Measurements from ENCODE around the gene MYO7B. TPM values are rescaled to one million over a fixed set of nuclear protein-coding genes. Genes with fewer than 3 reads are reported as not detected.

The MYO7B gene
- total RNA-seq, 1 donor from 2014 or later, result 0.07 TPM

DNA sequence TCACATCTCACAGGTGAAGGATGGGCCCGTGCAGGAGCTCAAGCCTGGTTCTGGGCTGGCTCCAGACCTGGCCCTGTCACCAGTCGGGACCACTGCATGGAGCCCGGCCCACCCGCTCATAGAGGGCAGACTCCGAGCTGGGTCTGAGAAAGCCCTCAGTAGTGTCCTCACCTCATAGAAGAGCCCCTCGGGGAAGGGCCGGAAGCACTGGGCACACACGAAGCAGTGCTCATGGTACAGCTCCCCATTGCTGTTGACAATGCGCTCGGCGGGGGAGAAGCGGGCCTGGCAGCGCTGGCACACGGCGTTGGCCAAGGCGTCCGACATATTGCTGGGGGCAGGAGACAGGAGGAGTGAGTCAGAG lies 121.7 kb downstream of the MYO7B start:
- Mint-ChIP-seq H3K4me3 (ENCODE audit: low read depth) (no peak overlapping the region), H3K36me3 (ENCODE audit: low read depth) (no peaks in the 10 kb centered on the region), H3K27ac (no peak overlapping the region), H3K4me1 (ENCODE audit: low read depth) (peaks cover 3% of the 10 kb centered on the region), H3K27me3 (ENCODE audit: low read depth) (peaks cover 12% of the 10 kb centered on the region), H3K9me3 (no peaks in the 10 kb centered on the region)
- DNase-seq (ENCODE audit: low spot score), result no peak
- intact Hi-C loops (cut with micrococcal nuclease), result no loop called here

DNA sequence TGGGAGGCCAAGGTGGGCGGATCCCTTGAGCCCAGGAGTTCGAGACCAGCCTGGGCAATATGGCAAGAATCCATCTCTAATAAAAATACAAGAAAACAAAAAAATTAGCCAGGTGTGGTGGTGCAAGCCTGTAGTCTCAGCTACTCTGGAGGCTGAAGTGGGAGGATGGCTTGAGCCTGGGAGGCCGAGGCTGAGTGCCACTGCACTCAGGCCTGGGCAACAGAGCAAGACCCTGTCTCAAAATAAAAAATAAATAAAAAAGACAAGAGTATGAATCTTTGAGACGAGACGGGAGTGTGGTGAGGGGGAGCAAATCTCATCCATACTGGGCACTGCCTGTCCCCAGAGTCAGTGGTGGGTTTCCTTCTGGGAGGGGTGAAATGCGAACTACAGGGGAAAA lies 122.7 kb downstream of the MYO7B start:
- no peaks in the 10 kb centered on the region for H3K36me3 Mint-ChIP-seq (ENCODE audit: low read depth)
- peaks cover 18% of the 10 kb centered on the region for H3K27me3 Mint-ChIP-seq (ENCODE audit: low read depth)
- intact Hi-C loops (cut with micrococcal nuclease), result no loop called here
- DNase-seq (ENCODE audit: low spot score), result no peak
- no peak overlapping the region for H3K27ac Mint-ChIP-seq
- H3K4me3 Mint-ChIP-seq (ENCODE audit: low read depth), result no peak overlapping the region
- H3K9me3 Mint-ChIP-seq, result no peaks in the 10 kb centered on the region
- H3K4me1 Mint-ChIP-seq (ENCODE audit: low read depth), result peaks cover 3% of the 10 kb centered on the region

GRCh38 chr2:127658641-127659407 lies 123.3 kb downstream of the MYO7B start:
- no peak for DNase-seq (ENCODE audit: low spot score)
- no peak overlapping the region for H3K27ac Mint-ChIP-seq
- H3K27me3 Mint-ChIP-seq (ENCODE audit: low read depth), result peaks cover 25% of the 10 kb centered on the region
- H3K4me3 Mint-ChIP-seq (ENCODE audit: low read depth), result no peak overlapping the region
- intact Hi-C loops (cut with micrococcal nuclease), result no loop called here
- H3K4me1 Mint-ChIP-seq (ENCODE audit: low read depth), result peaks cover 3% of the 10 kb centered on the region
- H3K36me3 Mint-ChIP-seq (ENCODE audit: low read depth), result no peaks in the 10 kb centered on the region
- H3K9me3 Mint-ChIP-seq, result no peaks in the 10 kb centered on the region

DNA sequence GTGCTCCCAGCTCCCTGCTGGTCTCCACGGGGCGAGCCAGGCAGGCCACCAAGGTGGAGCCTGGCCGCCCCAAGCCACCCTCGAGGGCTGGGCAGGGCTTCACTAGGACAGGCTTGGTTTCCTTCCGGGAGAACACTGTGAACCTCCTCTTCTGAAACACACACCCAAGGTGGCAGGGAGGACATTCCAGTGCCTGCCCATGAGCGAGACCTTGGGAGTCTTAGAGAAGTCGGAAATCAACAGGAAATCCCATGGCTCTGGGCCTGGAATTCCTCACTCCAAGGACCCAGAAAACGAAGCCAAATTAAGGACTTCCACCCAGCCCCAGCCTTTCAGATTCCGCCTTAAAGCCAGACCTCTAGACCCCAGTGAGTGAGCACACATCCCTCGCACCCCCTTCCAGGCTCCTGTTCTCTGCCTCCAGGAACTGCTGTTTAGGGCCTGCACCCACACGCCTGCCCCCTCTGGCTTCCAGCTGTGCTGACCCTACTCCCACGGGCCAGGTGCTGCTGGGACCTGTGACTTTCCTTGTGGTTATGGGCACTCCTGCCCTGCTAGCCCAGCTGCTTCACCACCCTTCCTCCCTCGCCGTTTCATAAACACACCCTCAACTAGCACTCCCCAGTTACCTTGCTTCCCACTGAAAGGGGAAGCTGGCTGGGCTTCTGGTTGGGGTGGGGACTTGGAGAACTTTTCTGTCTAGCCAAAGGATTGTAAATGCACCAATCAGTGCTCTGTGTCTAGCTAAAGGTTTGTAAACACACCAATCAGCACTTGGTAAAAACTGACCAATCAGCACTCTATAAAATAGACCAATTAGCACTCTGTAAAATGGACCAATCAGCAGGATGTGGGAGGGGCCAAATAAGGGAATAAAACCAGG lies 124.2 kb downstream of the MYO7B start:
- peaks cover 3% of the 10 kb centered on the region for H3K4me1 Mint-ChIP-seq (ENCODE audit: low read depth)
- no peaks in the 10 kb centered on the region for H3K9me3 Mint-ChIP-seq
- no peaks in the 10 kb centered on the region for H3K36me3 Mint-ChIP-seq (ENCODE audit: low read depth)
- H3K4me3 Mint-ChIP-seq (ENCODE audit: low read depth), result no peak overlapping the region
- no peak for DNase-seq (ENCODE audit: low spot score)
- intact Hi-C loops (cut with micrococcal nuclease), result no loop called here
- peaks cover 29% of the 10 kb centered on the region for H3K27me3 Mint-ChIP-seq (ENCODE audit: low read depth)
- H3K27ac Mint-ChIP-seq, result no peak overlapping the region

- intact Hi-C loops (cut with micrococcal nuclease), result no loop called here
- Mint-ChIP-seq H3K9me3 (no peaks in the 10 kb centered on the region), H3K36me3 (ENCODE audit: low read depth) (no peaks in the 10 kb centered on the region), H3K4me1 (ENCODE audit: low read depth) (peaks cover 3% of the 10 kb centered on the region), H3K27ac (no peak overlapping the region), H3K4me3 (ENCODE audit: low read depth) (no peak overlapping the region), H3K27me3 (ENCODE audit: low read depth) (peaks cover 35% of the 10 kb centered on the region)
- no peak for DNase-seq (ENCODE audit: low spot score)
Measured at GRCh38 chr2:127660291-127660578, 124.8 kb downstream of the MYO7B start.

DNA sequence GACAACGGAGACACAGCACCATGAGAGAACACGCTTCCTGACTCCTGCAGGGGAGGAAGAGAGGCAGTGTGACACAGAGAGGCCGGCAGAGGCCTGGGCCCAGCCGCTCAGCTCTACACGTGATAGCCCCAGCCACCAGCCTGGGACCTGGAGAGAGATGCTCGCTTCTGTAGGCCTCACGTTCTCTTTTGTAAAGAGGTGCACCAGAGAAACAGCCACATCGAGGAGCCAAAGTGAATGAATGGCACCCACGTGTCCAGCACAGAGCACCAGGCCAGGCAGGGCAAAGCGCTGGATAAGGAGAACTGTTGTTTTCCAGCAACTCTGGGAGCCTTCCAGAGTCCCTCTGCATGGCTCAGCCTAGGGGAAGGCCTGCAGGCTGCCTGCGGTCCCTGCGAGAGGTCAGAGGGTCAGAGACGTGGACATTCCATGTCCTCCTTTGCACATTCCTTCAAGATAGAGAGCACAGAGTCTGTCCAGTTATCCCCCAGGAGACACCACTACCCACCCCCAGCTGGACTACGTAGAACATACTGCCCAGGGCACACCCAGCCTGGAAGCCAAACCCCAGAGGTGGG lies 125.7 kb downstream of the MYO7B start:
- intact Hi-C loops (cut with micrococcal nuclease), result no loop called here
- Mint-ChIP-seq H3K36me3 (ENCODE audit: low read depth) (no peaks in the 10 kb centered on the region), H3K4me1 (ENCODE audit: low read depth) (peaks cover 3% of the 10 kb centered on the region), H3K27ac (no peak overlapping the region), H3K9me3 (no peaks in the 10 kb centered on the region), H3K4me3 (ENCODE audit: low read depth) (no peak overlapping the region), H3K27me3 (ENCODE audit: low read depth) (peaks cover 44% of the 10 kb centered on the region)
- DNase-seq (ENCODE audit: low spot score), result no peak

DNA sequence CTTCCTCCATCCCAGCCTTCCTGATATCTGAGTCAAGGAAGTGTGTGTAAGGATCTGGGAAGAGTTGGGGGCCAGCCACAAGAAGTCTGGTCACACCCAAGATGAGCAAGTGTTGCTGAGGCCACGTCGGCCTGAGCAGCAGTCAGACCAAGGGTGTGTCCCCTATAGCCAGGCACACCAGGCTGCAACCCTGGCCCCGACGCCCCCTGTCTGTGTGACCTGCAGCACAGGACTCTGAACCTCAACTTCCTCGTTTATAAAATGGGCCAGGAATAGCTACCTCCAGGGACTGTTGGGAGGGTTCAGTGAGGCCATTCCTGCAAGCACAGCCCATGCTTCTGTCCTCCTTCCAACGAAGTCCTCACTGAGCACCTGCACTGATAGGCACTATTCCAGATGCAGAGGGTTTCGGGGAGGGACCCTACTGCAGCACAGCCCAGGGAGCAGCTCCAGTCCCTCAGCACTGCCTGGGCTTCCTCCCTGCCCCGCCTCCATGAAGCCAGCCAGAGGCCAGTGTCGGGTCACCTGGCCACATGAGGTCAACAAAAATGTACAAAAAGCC lies 126.5 kb downstream of the MYO7B start:
- Mint-ChIP-seq H3K4me3 (ENCODE audit: low read depth) (no peak overlapping the region), H3K4me1 (ENCODE audit: low read depth) (peaks cover 3% of the 10 kb centered on the region), H3K9me3 (no peaks in the 10 kb centered on the region), H3K27ac (no peak overlapping the region), H3K36me3 (ENCODE audit: low read depth) (no peaks in the 10 kb centered on the region), H3K27me3 (ENCODE audit: low read depth) (peaks cover 53% of the 10 kb centered on the region)
- no peak for DNase-seq (ENCODE audit: low spot score)
- intact Hi-C loops (cut with micrococcal nuclease), result no loop called here

DNA sequence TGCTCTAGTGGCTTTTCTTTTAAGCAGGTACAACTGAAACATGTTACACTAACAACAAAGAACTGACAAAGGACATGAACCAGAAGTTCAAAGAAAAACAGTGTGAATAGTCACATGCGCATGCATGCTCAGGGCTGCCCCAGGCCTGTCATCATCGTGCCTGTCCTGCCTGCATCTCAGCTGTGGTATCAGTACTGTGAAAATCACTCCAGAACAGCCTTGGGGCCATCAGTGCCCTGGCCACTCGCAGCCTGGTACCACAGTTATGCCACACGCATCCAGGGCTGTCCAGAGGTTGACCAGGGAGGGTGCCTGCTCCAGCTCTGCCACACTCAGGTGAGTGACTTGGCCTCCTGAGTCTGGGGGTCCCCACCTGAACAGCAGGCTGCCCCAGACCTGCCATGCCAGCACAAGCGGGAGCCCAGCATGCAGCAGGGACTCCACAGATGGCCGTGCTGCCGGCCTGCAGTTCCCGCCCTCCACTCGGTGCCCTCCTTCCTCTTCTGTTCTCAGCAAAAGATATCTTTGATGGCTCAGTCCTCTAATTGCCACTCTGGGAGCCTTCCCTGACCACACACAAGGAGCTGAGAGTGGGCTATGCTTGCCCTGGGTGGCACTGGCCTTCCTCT lies 127.6 kb downstream of the MYO7B start:
- H3K27ac Mint-ChIP-seq, result no peak overlapping the region
- DNase-seq (ENCODE audit: low spot score), result no peak
- no peak overlapping the region for H3K4me3 Mint-ChIP-seq (ENCODE audit: low read depth)
- no peaks in the 10 kb centered on the region for H3K9me3 Mint-ChIP-seq
- intact Hi-C loops (cut with micrococcal nuclease), result no loop called here
- H3K36me3 Mint-ChIP-seq (ENCODE audit: low read depth), result no peaks in the 10 kb centered on the region
- H3K4me1 Mint-ChIP-seq (ENCODE audit: low read depth), result peaks cover 3% of the 10 kb centered on the region
- peaks cover 58% of the 10 kb centered on the region for H3K27me3 Mint-ChIP-seq (ENCODE audit: low read depth)

DNA sequence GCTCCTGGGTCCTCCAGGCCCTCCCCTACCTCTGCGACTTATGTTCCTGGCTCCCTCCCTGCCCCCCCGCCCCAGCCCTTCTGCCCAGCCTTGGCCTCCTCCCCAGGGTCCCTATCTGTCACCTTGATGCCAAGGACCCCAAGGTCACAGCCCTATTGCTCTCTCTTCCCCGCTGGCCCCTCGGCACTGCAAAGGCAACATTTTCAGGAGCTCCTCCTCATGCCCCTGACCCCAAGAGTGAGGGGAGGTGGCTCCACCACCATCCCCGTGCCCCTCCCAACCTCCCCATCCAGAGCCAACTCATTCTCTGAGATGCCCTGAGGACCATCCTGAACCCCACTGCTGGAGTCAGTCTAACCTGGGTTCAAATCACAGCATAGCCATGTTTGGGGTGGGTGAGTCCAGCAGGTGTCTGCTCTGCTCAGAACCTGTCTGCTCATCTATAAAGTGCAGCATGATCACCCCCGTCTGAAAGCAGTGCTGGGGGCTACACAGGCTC lies 128.1 kb downstream of the MYO7B start:
- Mint-ChIP-seq H3K27ac (no peak overlapping the region), H3K36me3 (ENCODE audit: low read depth) (no peaks in the 10 kb centered on the region), H3K4me1 (ENCODE audit: low read depth) (peaks cover 3% of the 10 kb centered on the region), H3K27me3 (ENCODE audit: low read depth) (peaks cover 58% of the 10 kb centered on the region), H3K4me3 (ENCODE audit: low read depth) (no peak overlapping the region), H3K9me3 (no peaks in the 10 kb centered on the region)
- intact Hi-C loops (cut with micrococcal nuclease), result no loop called here
- DNase-seq (ENCODE audit: low spot score), result no peak

DNA sequence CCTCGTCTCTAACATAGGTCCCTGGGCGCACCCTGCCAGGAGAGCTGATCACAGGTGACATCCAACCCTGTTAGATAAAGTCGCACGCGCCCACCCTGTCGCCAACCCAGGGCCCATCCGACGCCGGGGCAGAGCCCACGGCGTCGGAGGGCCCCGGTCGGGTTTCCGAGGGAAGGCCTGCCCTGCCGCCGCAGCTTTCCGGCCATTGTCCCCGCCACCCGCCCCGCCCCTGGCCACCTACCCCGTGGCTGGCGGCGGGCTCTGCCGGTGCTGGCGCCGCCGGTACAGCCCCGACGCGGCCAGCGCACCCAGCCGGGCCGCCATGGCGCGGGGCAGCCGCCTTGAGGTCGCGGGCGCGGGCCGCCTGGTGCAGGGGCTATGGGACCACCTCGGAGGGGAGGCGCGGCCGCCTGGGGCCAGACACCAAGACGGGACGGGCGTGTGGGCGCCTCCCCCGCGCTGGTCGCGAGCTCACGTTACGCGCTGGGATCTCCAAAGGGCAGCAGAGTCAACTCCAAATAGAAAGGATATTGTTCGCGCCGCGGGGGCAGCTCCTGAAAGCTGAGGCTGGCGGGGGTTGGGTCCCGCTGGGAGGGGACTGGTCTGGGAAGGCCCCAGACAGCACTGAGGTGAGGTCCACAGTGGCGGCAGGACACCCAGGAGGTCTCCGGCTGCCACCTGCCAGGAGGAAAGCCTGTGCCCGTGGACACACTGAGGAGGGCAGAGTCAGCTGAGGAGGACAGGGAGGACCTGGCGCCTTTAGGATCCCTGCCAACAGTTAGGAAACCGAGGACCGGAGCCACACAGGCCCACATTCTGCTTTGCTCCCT lies 128.8 kb downstream of the MYO7B start:
- no peaks in the 10 kb centered on the region for H3K36me3 Mint-ChIP-seq (ENCODE audit: low read depth)
- peaks cover 3% of the 10 kb centered on the region for H3K4me1 Mint-ChIP-seq (ENCODE audit: low read depth)
- no peak overlapping the region for H3K4me3 Mint-ChIP-seq (ENCODE audit: low read depth)
- H3K27me3 Mint-ChIP-seq (ENCODE audit: low read depth), result peaks cover 62% of the 10 kb centered on the region
- no peak overlapping the region for H3K27ac Mint-ChIP-seq
- DNase-seq (ENCODE audit: low spot score), result no peak
- intact Hi-C loops (cut with micrococcal nuclease), result no loop called here
- no peaks in the 10 kb centered on the region for H3K9me3 Mint-ChIP-seq

- intact Hi-C loops (cut with micrococcal nuclease), result no loop called here
- no peaks in the 10 kb centered on the region for H3K36me3 Mint-ChIP-seq (ENCODE audit: low read depth)
- no peaks in the 10 kb centered on the region for H3K9me3 Mint-ChIP-seq
- H3K27me3 Mint-ChIP-seq (ENCODE audit: low read depth), result peaks cover 65% of the 10 kb centered on the region
- H3K4me1 Mint-ChIP-seq (ENCODE audit: low read depth), result peaks cover 1% of the 10 kb centered on the region
- H3K4me3 Mint-ChIP-seq (ENCODE audit: low read depth), result no peak overlapping the region
- no peak overlapping the region for H3K27ac Mint-ChIP-seq
- DNase-seq (ENCODE audit: low spot score), result no peak
Measured at GRCh38 chr2:127664895-127665225, 129.4 kb downstream of the MYO7B start.

GRCh38 chr2:127665267-127665893 lies 129.9 kb downstream of the MYO7B start:
- no peaks in the 10 kb centered on the region for H3K36me3 Mint-ChIP-seq (ENCODE audit: low read depth)
- H3K4me3 Mint-ChIP-seq (ENCODE audit: low read depth), result no peak overlapping the region
- H3K27me3 Mint-ChIP-seq (ENCODE audit: low read depth), result peaks cover 67% of the 10 kb centered on the region
- no peaks in the 10 kb centered on the region for H3K9me3 Mint-ChIP-seq
- no peak for DNase-seq (ENCODE audit: low spot score)
- intact Hi-C loops (cut with micrococcal nuclease), result no loop called here
- H3K27ac Mint-ChIP-seq, result no peak overlapping the region
- H3K4me1 Mint-ChIP-seq (ENCODE audit: low read depth), result no peaks in the 10 kb centered on the region

Data from activated T-helper 2 cell treated with anti-CD3 and anti-CD28 coated beads, Interferon-gamma antibody, Interleukin-2, Interleukin-4, amounts not matched to agents 10 μg/mL and 5 μg/mL and 100 μg/mL, durations not matched to agents 14 hours and 24 hours and 36 hours (primary cell).